ENCODE measurements around the gene NR5A2.

NR5A2 gene

GRCh38 chr1:200029822-200030152, 2.3 kb downstream of the NR5A2 start:
- no peak for TF ChIP-seq CTCF (conservative IDR thresholded peaks at IDR 0.05)
- peak overlapping the region; percentile 84 for H3K27ac ChIP-seq

- TF ChIP-seq CTCF (conservative IDR thresholded peaks at IDR 0.05), result no peak
- H3K27ac ChIP-seq, result no peak overlapping the region
These were observed 3.3 kb downstream of the NR5A2 start for GRCh38 chr1:200030791-200031190.

- no peak overlapping the region for H3K27ac ChIP-seq
- no peak for TF ChIP-seq CTCF (conservative IDR thresholded peaks at IDR 0.05)
These were observed 6.2 kb downstream of the NR5A2 start for GRCh38 chr1:200033511-200034261.

- no peak for TF ChIP-seq CTCF (conservative IDR thresholded peaks at IDR 0.05)
- no peak overlapping the region for H3K27ac ChIP-seq
These were observed 6.7 kb downstream of the NR5A2 start for GRCh38 chr1:200034262-200034557.

GRCh38 chr1:200034761-200035396, 7.4 kb downstream of the NR5A2 start:
- no peak overlapping the region for H3K27ac ChIP-seq
- no peak for TF ChIP-seq CTCF (conservative IDR thresholded peaks at IDR 0.05)

GRCh38 chr1:200035397-200035955, 8.0 kb downstream of the NR5A2 start:
- no peak for TF ChIP-seq CTCF (conservative IDR thresholded peaks at IDR 0.05)
- no peak overlapping the region for H3K27ac ChIP-seq

GRCh38 chr1:200035956-200036618, 8.6 kb downstream of the NR5A2 start:
- TF ChIP-seq CTCF (conservative IDR thresholded peaks at IDR 0.05), result no peak
- H3K27ac ChIP-seq, result no peak overlapping the region
